H9 (cell line): ENCODE measurements around the gene FBXL7. TPM values are rescaled to one million over a fixed set of nuclear protein-coding genes. Genes with fewer than 3 reads are reported as not detected.

Experiments used
- DNase-seq: peaks from one replicate; pipeline ENCODE4 v3.0.0-alpha.2; 2017
- H2AFZ ChIP-seq: one replicate; pipeline ENCODE4 v1.6.1; 2013; ENCODE audit warnings: mild to moderate bottlenecking, low read length, control low read depth, moderate library complexity
- H2AK5ac ChIP-seq: 2 replicates; pipeline ENCODE4 v1.6.1; 2013; ENCODE audit warnings: low read length, control low read depth, mixed read lengths; ENCODE audit not compliant: insufficient read length
- H2BK120ac ChIP-seq: one replicate; pipeline ENCODE4 v1.6.1; 2013; ENCODE audit warnings: low read depth, mild to moderate bottlenecking, low read length, control low read depth, inconsistent platforms; ENCODE audit not compliant: poor library complexity, severe bottlenecking
- H2BK12ac ChIP-seq: 2 replicates; pipeline ENCODE4 v1.6.1; 2013; ENCODE audit warnings: low read length, control low read depth, mixed read lengths, low read depth; ENCODE audit not compliant: insufficient read length
- H2BK15ac ChIP-seq: 2 replicates; pipeline ENCODE4 v1.6.1; 2013; ENCODE audit warnings: low read depth, low read length, control low read depth
- H2BK20ac ChIP-seq: one replicate; pipeline ENCODE4 v1.6.1; 2013; ENCODE audit warnings: low read depth, mild to moderate bottlenecking, low read length, control low read depth, inconsistent platforms; ENCODE audit not compliant: poor library complexity, severe bottlenecking
- H2BK5ac ChIP-seq: 2 replicates; pipeline ENCODE4 v1.6.1; 2013; ENCODE audit warnings: low read length, control low read depth, mixed read lengths; ENCODE audit not compliant: insufficient read length
- H3K14ac ChIP-seq: 2 replicates; pipeline ENCODE4 v1.6.1; 2013; ENCODE audit warnings: low read length, control low read depth; ENCODE audit not compliant: insufficient read depth
- H3K18ac ChIP-seq: 2 replicates; pipeline ENCODE4 v1.6.1; 2013; ENCODE audit warnings: low read depth, mild to moderate bottlenecking, mixed read lengths, low read length, control low read depth; ENCODE audit not compliant: insufficient read length
- H3K23ac ChIP-seq: 2 replicates; pipeline ENCODE4 v1.6.1; 2013; ENCODE audit warnings: low read length, control low read depth, mixed read lengths, low read depth; ENCODE audit not compliant: insufficient read length
- H3K23me2 ChIP-seq: 2 replicates; pipeline ENCODE4 v1.6.1; 2013; ENCODE audit warnings: low read depth, mild to moderate bottlenecking, mixed read lengths, low read length, control low read depth; ENCODE audit not compliant: insufficient read length, poor library complexity, severe bottlenecking
- H3K27ac ChIP-seq: 2 replicates; pipeline ENCODE4 v1.5.1; 2013; ENCODE audit warnings: low read length, control low read depth, mixed read lengths, low read depth; ENCODE audit not compliant: insufficient read length
- H3K27me3 ChIP-seq: 2 replicates; pipeline ENCODE4 v1.6.1; 2013; ENCODE audit warnings: low read length, control low read depth, inconsistent platforms; ENCODE audit not compliant: insufficient read depth
- H3K4ac ChIP-seq: 2 replicates; pipeline ENCODE4 v1.6.1; 2013; ENCODE audit warnings: low read depth, mild to moderate bottlenecking, control low read depth, inconsistent platforms, low read length, moderate library complexity
- H3K4me1 ChIP-seq: 2 replicates; pipeline ENCODE4 v1.6.1; 2013; ENCODE audit warnings: low read length, control low read depth, inconsistent platforms; ENCODE audit not compliant: insufficient read depth
- H3K4me2 ChIP-seq: 2 replicates; pipeline ENCODE4 v1.6.1; 2013; ENCODE audit warnings: low read length, control low read depth, mixed read lengths; ENCODE audit not compliant: insufficient read length, insufficient read depth
- H3K56ac ChIP-seq: 2 replicates; pipeline ENCODE4 v1.6.1; 2013; ENCODE audit warnings: low read depth, mild to moderate bottlenecking, mixed read lengths, low read length, control low read depth; ENCODE audit not compliant: insufficient read length
- H3K79me1 ChIP-seq: 2 replicates; pipeline ENCODE4 v1.6.1; 2013; ENCODE audit warnings: low read depth, mild to moderate bottlenecking, moderate library complexity, low read length, control low read depth, inconsistent platforms; ENCODE audit not compliant: insufficient read depth, poor library complexity, severe bottlenecking
- H3K79me2 ChIP-seq: 2 replicates; pipeline ENCODE4 v1.6.1; 2013; ENCODE audit warnings: low read length, control low read depth, inconsistent platforms; ENCODE audit not compliant: insufficient read depth
- H3K9ac ChIP-seq: 2 replicates; pipeline ENCODE4 v1.6.1; 2013; ENCODE audit warnings: low read length, control low read depth, mixed read lengths; ENCODE audit not compliant: insufficient read length; ENCODE audit errors: extremely low read depth
- H3K9me3 ChIP-seq: one replicate; pipeline ENCODE4 v1.6.1; 2013; ENCODE audit warnings: low read depth, low read length, inconsistent platforms; ENCODE audit not compliant: control insufficient read depth
- H3T11ph ChIP-seq: one replicate; pipeline ENCODE4 v1.6.1; 2013; ENCODE audit warnings: mild to moderate bottlenecking, low read length, control low read depth, inconsistent platforms
- H4K20me1 ChIP-seq: one replicate; pipeline ENCODE4 v1.6.1; 2013; ENCODE audit not compliant: control insufficient read depth, insufficient read length, insufficient read depth
- H4K5ac ChIP-seq: 2 replicates; pipeline ENCODE4 v1.6.1; 2013; ENCODE audit warnings: low read depth, mild to moderate bottlenecking, mixed read lengths, low read length, control low read depth; ENCODE audit not compliant: insufficient read length
- H4K8ac ChIP-seq: replicated peaks from 2 replicates; pipeline ENCODE4 v1.6.1; 2013; ENCODE audit warnings: low read length, control low read depth, mixed read lengths, low read depth; ENCODE audit not compliant: insufficient read length
- H4K91ac ChIP-seq: 2 replicates; pipeline ENCODE4 v1.6.1; 2013; ENCODE audit warnings: low read depth, mild to moderate bottlenecking, moderate library complexity, mixed read lengths, low read length, control low read depth; ENCODE audit not compliant: insufficient read length
- H3K27ac Mint-ChIP-seq, 3 experiments: 2 replicates in 2 of 3; 3 replicates in 1 of 3; pipeline ENCODE4 v1.8.0; 2020 to 2021; ENCODE audit warnings: mixed read lengths in 3 of 3, mild to moderate bottlenecking in 1 of 3, moderate library complexity in 1 of 3
- H3K27me3 Mint-ChIP-seq: 2 replicates; pipeline ENCODE4 v1.8.0; 2021; ENCODE audit warnings: low read depth, mild to moderate bottlenecking, moderate library complexity, mixed read lengths
- H3K36me3 Mint-ChIP-seq, 3 experiments: 2 replicates in 2 of 3; 3 replicates in 1 of 3; pipeline ENCODE4 v1.8.0; 2020 to 2021; ENCODE audit warnings: low read depth in 3 of 3, mixed read lengths in 3 of 3; ENCODE audit not compliant: insufficient read depth in 1 of 3
- H3K4me1 Mint-ChIP-seq, 2 experiments: 2 replicates each; pipeline ENCODE4 v1.8.0; 2020; ENCODE audit warnings: mixed read lengths in 2 of 2
- H3K4me3 Mint-ChIP-seq, 2 experiments: 2 replicates in 1 of 2; 3 replicates in 1 of 2; pipeline ENCODE4 v1.8.0; 2020 to 2021; ENCODE audit warnings: mild to moderate bottlenecking in 2 of 2, mixed read lengths in 2 of 2, moderate library complexity in 1 of 2
- H3K9me3 Mint-ChIP-seq, 2 experiments: 2 replicates in 1 of 2; 3 replicates in 1 of 2; pipeline ENCODE4 v1.8.0; 2020; ENCODE audit warnings: mild to moderate bottlenecking in 2 of 2, mixed read lengths in 2 of 2, moderate library complexity in 1 of 2
- WGBS: extraction: QIAGEN DNeasy Blood & Tissue Kit; methylation state at CpG from one replicate; pipeline ENCODE4 v1.1.7; 2013; ENCODE audit warnings: missing lambda C conversion rate, low lambda C conversion rate, mixed read lengths; ENCODE audit not compliant: insufficient read length; ENCODE audit errors: extremely low coverage; 5-methylcytosine and 5-hydroxymethylcytosine counted together
- total RNA-seq: library from RNA; stranded (reverse); gene quantifications from 2 replicates; pipeline ENCODE4 v1.2.1, GENCODE V29; 2021
- TF ChIP-seq, protein P1 (sequence below): fragments of 200-600 bp; sonication (generic); conservative IDR thresholded peaks from 3 replicates; pipeline ENCODE4 v1.8.0; 2021; ENCODE audit warnings: antibody characterized with exemption, mild to moderate bottlenecking

FBXL7 gene
- total RNA-seq, 1 experiment from 2014 or later = 14.6 TPM

DNA sequence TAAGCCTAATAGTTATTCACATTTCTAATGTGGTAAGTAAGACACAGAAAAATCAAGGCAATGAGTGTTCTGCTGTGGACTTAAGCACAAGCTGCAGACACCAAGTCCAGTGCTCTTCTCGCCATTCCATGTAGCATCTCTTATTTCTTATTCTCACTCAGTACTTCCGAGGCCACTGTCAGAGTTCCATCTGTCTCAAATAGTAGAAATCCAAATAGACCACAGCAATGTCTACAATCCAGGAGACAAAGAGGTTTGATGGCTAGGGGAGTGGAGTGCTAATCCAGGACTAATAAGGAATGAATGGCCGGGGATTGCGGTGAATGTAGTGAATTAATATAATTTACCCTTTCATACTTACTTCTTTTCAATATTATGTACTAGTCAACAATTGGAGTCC is 147.3 kb downstream of the FBXL7 start:
- Mint-ChIP-seq H3K36me3 (peaks cover 4 to 12% (median 4%) of the 10 kb centered on the region in 3 experiments; a peak in 4 of 7 replicates), H3K27me3 (no peaks in the 10 kb centered on the region), H3K4me1 (peaks cover 30 to 33% of the 10 kb centered on the region in 2 experiments), H3K27ac (no peak overlapping the region), H3K4me3 (no peak overlapping the region), H3K9me3 (peaks cover 8 to 11% of the 10 kb centered on the region in 2 experiments; a peak in 3 of 5 replicates)
- H2AK5ac ChIP-seq = no peak overlapping the region
- no peak overlapping the region for H4K5ac ChIP-seq
- DNase-seq = no peak
- H3K9me3 ChIP-seq = no peaks in the 10 kb centered on the region
- H3K79me1 ChIP-seq = no peaks in the 10 kb centered on the region
- no peak overlapping the region for H3K56ac ChIP-seq
- H2BK120ac ChIP-seq = no peak overlapping the region
- H4K20me1 ChIP-seq = no peaks in the 10 kb centered on the region
- H2BK12ac ChIP-seq = no peak overlapping the region
- WGBS = no CpG with 5 or more reads among the region's 4 CpGs
- no peak overlapping the region for H3K27ac ChIP-seq
- no peak overlapping the region for H4K91ac ChIP-seq
- no peaks in the 10 kb centered on the region for H3K79me2 ChIP-seq
- H3K27me3 ChIP-seq = no peaks in the 10 kb centered on the region
- TF ChIP-seq, protein P1, sequence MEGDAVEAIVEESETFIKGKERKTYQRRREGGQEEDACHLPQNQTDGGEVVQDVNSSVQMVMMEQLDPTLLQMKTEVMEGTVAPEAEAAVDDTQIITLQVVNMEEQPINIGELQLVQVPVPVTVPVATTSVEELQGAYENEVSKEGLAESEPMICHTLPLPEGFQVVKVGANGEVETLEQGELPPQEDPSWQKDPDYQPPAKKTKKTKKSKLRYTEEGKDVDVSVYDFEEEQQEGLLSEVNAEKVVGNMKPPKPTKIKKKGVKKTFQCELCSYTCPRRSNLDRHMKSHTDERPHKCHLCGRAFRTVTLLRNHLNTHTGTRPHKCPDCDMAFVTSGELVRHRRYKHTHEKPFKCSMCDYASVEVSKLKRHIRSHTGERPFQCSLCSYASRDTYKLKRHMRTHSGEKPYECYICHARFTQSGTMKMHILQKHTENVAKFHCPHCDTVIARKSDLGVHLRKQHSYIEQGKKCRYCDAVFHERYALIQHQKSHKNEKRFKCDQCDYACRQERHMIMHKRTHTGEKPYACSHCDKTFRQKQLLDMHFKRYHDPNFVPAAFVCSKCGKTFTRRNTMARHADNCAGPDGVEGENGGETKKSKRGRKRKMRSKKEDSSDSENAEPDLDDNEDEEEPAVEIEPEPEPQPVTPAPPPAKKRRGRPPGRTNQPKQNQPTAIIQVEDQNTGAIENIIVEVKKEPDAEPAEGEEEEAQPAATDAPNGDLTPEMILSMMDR = no peak
- H3K4me2 ChIP-seq = no peak overlapping the region
- H3K23ac ChIP-seq = no peak overlapping the region
- no peaks in the 10 kb centered on the region for H3K23me2 ChIP-seq
- H3K4me1 ChIP-seq = peaks cover 12% of the 10 kb centered on the region; the same call in 1 of the 2 replicates
- no peak overlapping the region for H4K8ac ChIP-seq
- no peak overlapping the region for H2BK15ac ChIP-seq
- no peak overlapping the region for H2BK20ac ChIP-seq
- H3K14ac ChIP-seq = no peak overlapping the region
- no peak overlapping the region for H3K4ac ChIP-seq
- no peak overlapping the region for H2BK5ac ChIP-seq
- H3T11ph ChIP-seq = no peak overlapping the region
- H3K9ac ChIP-seq = no peak overlapping the region
- H3K18ac ChIP-seq = no peak overlapping the region
- H2AFZ ChIP-seq = no peak overlapping the region
